HG02642 (cell line): ENCODE results near the gene BABAM1.

Experiments used
- ATAC-seq: cut with Tn5 transposase; IDR thresholded peaks from one replicate; pipeline ENCODE4 v1.9.1; 2021; ENCODE audit warnings: mild to moderate bottlenecking; ENCODE audit not compliant: unreplicated experiment, poor library complexity

The BABAM1 gene

DNA sequence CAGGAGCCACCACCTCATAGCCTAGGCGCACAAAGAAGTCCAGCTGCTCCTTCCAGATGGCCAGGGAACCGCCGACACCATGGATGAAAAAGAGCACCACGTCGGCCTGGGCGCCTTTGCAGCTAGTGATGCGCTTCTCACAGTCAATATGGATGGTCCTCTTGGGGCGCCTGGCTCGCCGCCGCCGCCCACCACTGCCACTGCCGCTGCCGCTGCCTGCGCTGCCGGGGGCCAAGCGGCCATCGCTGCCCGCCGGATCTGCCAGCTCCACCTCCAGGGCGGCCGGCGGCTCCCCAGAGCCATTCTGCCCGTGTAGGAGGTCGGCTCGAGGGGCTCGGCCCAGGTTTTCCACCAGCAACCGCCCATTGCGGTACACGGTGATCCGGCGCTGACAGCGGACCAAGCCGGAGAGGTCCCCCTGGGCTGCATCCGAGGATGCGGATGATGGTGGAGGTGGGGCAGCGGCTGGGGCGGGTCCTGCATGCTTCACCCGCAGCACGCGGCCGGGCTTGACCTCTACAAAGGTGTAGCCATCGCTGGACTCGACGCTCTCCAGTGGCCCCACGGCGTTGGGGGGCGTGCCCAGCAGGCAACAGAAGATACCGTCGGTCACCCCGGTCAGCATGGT is 33.9 kb downstream of the BABAM1 start:
- no peak for ATAC-seq

DNA sequence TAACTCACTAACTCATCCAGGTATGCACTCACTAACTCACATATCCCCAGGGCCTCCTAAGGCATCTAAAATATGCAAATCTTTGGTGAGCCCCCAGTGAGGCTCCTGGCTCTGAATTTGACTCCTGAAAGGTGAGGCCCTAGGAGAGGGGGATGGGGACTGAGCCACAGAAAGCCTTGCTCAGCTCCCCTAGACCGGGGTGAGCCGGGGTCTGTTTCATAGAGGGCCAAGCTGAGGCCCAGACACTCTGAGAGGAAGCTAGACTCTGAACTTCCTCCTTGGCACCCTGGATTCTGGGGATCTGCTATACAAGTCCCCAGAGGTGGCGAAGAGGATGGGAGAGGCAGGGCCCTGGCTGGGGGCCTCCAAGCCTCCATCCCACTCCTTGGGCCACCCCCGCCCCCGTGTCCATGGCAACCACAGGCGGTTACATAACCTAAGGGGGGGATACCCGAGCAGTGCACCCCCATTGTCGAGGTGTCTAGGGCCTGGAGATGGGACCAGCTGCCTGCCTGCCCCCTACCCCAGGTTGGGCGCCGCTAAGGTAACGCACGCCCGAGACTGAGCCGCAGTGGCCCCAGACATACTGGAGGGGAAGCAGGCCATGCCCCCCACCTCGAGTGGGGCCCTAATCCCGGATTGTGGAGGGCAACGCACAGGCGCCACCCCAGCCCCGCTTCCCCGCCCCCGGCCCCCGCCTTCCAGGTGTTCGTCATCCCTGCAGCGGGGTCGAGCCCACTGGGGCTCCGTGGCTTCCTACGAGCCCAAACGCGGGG is 35.3 kb downstream of the BABAM1 start:
- ATAC-seq = no peak

DNA sequence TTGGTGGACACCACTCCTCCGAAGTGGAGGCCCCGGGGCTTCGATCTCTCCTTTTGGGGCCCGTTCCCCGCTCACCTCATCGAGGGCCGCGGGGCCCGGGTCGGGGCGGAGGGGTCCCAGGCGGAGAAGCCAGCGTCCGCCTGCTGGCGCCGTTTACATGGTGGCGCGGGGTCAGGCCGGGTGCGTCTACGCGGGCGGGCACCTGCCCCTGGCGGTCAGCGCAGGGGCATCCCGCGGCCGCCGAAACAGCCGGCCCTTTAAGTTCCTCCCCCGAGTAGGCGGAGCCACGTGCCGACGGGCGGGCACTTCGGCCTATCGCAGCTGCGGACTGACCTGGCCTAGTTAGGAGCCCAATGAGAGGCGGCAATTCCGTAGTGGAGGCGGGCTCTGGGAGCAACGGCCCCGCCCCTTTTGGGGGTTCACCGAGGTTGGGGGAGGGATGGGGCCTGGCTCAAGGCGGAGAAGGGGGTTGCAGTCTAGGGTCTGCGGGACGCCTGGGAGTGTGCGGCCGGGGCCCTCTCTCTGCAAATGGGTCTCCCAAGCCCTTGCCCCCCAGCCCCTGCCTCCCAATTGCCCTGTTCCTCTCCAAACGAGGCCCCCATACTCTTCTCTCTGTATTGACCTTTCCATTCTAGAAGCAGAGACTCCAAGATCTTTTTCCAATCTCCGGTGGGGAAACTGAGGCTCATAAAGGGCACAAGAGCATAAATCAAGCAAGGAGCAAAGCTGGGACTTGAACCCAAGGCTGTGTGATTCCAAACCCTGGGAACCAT is 36.1 kb downstream of the BABAM1 start, which contains the start of gene ABHD8:
Gene ABHD8 (minus strand): TSS at position 259 of the 773 bp plus-strand sequence. CDS start 1,809 bp downstream, outside the sequence.
- peak; percentile 60 for ATAC-seq

DNA sequence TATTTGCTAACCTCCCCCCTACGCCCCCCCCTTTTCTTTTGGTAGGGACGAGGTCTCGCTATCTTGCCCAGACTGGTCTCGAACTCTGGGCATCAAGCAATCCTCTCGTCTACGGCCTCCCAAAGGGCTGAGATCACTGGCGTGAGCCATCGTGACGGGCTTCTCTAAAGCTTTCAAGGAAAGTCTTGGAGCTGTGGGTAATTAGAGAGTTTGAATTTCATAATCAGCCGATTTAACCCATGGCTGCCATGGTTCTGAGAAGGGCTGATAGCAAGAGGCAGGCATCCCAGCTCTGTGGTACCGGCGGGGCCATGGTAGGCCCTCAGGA is 36.7 kb downstream of the BABAM1 start:
- ATAC-seq = no peak

DNA sequence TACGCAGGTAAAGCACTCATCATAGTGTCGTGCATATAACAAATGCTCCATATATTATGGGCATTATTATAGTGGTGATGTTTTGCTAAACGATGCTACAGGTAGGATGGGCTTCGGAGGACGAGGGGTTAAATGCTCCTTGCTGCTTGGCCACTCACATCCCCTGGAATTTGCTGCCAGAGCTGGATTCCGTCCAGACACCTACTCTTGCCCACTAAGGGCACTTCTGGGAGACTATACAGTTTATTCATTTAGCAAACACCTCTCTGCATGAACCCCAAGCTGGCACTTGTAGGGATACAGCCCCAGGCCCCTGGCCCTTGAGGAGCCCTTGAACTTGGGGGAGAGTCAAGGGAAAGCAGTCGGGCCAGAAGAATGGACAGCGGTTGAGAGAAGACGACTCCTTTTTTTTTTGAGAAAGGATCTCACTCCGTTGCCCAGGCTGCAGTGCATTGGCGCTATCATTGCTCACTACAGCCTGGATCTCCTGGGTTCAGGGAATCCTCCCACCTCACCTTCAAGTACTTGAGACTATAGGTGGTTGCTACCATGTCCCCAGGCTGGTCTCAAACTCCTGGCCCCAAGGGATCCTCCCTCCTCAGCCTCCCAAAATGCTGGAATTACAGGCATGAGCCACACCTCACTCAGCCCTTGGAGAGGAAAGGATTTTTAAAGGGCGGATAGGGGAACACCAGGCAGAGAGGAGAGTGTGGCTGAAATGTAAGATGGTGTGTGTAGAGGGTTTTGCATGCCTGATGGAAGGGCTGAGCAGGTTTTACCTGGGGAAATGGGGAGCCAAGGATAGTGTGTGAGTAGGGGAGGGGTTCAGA is 37.4 kb downstream of the BABAM1 start:
- no peak for ATAC-seq

DNA sequence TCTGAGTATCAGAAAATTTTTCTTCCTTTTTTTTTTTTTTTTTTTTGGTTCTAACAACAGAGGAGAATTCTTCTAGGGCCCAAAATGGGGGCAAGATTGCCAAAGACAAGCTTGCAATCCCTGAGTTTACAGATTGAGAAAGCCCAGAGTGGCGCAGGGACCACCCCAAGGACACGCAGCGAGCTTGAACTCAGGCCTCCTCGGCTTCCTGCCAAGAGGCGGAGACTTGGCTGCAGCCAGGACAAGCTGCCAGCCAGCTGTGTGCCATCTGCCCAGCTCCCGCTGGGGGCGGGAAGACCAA is 37.9 kb downstream of the BABAM1 start:
- ATAC-seq = no peak

GRCh38 chr19:17305517-17306284 is 38.5 kb downstream of the BABAM1 start, which contains the start of gene MRPL34:
Gene MRPL34, plus strand, starts transcription at chr19:17305872. Its CDS starts 21 bp downstream, at chr19:17305893.
- peak; percentile 71 for ATAC-seq

DNA sequence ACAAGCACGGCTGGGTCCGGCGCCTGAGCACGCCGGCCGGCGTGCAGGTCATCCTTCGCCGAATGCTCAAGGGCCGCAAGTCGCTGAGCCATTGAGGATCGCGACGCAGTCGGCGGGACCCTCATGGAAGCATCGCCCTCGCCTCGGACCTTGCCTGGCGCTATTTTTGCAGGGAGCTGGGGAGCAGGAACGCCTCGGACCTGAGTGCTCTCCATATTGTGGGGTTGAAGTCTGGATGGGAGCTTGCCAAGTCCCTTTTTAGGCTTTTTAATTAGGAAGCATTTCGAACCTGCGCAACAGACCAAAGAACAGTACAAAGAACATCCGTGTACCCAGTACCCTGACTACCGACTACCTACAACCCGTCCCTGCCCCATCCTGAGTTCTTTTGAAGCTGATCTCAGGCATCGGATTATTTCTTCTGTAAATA is 39.1 kb downstream of the BABAM1 start:
- no peak for ATAC-seq

DNA sequence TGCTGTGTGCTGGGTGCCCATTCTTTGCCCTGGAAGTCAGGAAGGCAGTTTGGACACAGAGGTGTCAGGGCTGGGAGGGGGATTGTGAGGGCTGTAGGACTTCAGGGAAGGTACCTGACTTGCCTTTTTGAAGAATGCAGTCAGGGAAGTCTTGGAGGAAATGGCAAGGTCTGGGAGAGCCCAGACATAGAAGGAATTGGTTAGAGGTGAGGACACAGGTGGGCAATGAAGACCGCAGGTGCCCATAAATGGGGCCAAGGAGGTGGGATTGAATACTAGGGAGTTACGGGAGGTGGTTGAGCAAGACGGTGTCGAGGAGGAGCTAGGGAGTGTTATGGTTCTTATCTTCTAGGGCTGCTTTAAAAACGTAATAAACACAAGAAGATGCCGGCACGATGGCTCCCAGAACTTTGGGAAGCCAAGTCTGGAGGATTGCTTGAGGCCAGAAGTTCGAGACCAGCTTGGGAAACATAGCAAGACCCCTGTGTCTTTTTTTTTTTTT is 40.7 kb downstream of the BABAM1 start:
- ATAC-seq = no peak

DNA sequence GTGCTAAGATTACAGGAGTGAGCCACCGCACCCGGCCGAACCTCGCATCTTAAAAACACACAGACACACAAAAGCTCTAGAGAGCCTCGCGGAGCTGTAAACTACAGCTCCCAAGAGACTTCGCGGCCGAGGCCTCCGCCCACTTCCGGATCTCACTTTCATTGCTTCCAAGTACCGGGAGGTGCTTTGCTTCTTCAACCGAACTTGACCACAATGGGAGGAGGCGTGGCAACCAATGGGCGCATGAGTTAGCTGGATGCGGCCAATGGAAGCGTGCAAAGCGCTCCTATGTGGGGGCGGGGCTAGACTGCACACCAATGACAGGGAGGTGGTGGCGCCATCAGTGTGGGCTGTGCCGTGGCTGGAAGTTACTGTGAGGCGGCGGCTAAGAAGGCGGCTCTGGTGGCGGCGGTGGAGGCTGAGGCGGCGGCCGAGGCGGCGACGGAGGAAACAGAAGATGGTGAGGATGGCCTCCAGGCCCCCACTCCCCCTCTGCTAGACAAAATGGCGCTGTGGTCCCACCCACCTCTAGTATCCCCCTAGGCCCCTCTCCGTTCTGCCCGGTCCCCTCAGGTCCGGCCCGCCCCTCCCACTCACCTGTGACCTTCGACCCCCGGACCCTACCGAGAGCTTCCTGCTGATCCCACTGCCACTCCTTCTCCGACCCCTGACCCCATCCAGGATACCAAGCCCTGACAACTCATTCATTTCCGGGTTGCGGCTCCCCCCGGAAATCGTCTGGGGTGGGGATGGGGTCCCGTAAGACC is 42.1 kb downstream of the BABAM1 start, which contains the start of gene DDA1:
Gene DDA1 (plus strand): TSS at position 366 of the 767 bp plus-strand sequence. CDS start 92 bp downstream, at position 458.
- ATAC-seq = peak; percentile 63

- no peak for ATAC-seq
Measured at GRCh38 chr19:17309965-17310461, 42.8 kb downstream of the BABAM1 start.

DNA sequence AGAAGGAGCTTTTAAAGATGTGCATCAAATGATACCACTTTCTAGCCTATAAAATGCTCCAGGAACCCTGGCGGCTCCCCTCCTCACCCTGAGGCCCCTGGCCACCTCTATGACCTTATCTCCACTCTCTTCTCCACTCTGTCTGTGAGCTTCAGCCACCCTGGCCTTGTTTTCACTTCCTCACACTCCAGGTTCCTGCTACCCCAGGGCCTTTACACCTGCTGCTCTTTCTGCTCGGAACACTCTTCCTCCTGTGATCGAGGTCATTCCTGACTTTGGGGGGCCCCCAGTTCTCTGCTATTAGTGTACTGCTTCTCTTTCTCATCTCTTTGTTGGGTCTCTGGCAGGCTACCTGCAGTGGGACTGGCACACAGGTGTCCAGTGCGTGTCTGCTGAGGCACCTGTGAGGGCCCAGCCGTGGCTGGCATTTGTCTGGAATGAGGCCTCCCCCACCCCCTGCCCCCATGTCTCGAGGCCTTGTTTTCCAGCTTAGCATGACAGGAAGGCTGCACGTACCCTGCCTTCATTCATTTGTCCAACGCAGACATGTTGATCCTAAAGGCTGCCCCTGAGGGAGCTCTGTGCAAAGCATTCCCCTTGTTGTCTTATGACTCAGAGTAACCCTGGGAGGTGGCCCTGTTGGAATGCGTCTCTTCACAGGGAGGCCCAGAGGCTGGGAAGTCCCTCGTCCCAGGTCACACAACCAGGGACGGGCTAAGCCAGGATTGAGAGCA is 44.4 kb downstream of the BABAM1 start:
- no peak for ATAC-seq

DNA sequence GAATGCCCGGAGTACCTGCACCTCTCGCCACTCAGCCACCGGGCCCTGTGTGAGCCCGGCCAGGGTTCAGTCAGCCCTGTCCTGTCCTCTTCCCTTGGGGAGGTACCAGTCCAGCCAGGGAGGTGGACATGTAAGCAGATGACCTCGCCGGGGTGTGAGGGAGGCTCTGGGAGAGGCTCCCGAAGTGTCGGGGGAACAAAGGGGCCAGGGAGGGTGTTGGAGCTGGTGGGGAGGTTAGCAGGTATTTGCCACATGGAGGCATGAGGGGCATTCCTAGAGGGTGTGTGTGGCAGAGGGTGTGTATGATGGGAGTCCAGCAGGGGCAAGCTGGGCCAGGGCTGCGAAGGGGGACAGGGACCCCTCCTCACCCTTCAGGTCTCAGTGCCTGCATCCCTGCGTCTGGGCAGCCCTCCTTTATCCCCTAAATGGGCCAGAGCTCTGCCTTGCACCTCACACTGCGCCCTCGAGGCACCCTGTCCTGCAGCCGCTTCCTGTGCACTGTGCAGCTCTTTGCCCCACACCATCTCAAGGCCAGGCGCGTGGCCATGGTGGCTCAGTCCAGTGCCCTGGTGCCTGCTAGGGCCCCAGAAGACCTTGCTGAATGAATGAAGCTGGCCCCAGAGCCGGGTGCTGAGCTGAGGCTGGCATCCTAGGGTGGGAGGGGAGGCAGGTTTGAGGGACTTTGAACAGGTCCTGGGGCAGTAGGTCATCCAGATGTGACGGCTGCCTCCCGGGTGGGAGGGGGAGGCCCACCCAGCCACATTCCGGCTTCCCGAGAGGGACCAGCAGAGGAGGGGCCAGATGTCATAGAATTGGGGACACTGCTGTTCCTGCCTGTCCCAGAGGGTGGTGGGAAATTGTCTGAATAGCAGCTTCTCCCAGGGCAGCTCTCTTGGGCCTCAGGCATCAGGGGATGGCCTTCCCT is 45.2 kb downstream of the BABAM1 start:
- ATAC-seq = no peak

DNA sequence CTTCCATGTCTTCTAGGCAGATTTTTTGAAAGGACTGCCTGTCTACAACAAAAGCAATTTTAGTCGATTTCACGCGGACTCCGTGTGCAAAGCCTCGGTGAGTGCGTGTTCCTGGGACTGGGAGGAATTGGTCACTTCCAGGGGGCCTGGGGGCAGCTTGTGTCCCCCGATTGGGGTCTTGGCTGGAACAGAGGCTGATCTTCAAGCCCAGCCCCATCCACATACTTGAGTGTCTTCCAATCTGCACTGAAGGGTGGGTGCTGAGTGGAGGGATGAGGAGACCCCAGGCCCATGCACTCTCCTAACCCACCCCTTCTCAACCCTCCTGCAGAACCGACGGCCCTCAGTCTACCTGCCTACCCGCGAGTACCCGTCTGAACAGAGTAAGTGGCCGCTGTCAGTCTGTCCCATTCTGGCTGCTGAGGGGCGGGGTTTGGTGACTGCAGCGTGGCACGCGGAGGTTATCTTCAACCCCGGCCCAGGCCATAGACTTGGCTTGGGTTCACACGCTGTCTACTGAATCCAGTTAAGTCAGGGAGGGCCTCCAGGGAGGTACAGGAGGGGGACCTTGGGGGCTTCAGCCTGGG is 46.9 kb downstream of the BABAM1 start:
- ATAC-seq = no peak

- ATAC-seq = no peak
Measured at GRCh38 chr19:17318966-17319365, 51.7 kb downstream of the BABAM1 start.

GRCh38 chr19:17319473-17320238 is 52.4 kb downstream of the BABAM1 start:
- ATAC-seq = no peak
